Thyroid gland (tissue), 4 donors: ENCODE measurements around the gene ACSL3.

Source experiments
- CTCF ChIP-seq, 6 experiments: fragments of 200-600 bp in 3 of 6; fragments of 450-650 bp in 3 of 6; sonication (generic) in 3 of 6; IDR thresholded peaks; one replicate each; pipeline ENCODE4 v1.5.1; 2016 to 2019; ENCODE audit warnings: antibody characterized with exemption in 6 of 6, mild to moderate bottlenecking in 2 of 6, inconsistent platforms in 1 of 6, moderate library complexity in 1 of 6
- POLR2A ChIP-seq, 2 donors: fragments of 450-650 bp; IDR thresholded peaks; one replicate each; pipeline ENCODE4 v1.6.1; 2017; ENCODE audit warnings: antibody characterized with exemption in 2 of 2, mild to moderate bottlenecking in 2 of 2, moderate library complexity in 1 of 2

GRCh38 chr2:222846003-222846402, 14.8 kb upstream of the ACSL3 start:
- TF ChIP-seq CTCF (IDR thresholded peaks at IDR 0.05) (no peak), POLR2A (IDR thresholded peaks at IDR 0.05) (no peak)
